Measurements from ENCODE around the gene PRR12.

PRR12 gene

DNA sequence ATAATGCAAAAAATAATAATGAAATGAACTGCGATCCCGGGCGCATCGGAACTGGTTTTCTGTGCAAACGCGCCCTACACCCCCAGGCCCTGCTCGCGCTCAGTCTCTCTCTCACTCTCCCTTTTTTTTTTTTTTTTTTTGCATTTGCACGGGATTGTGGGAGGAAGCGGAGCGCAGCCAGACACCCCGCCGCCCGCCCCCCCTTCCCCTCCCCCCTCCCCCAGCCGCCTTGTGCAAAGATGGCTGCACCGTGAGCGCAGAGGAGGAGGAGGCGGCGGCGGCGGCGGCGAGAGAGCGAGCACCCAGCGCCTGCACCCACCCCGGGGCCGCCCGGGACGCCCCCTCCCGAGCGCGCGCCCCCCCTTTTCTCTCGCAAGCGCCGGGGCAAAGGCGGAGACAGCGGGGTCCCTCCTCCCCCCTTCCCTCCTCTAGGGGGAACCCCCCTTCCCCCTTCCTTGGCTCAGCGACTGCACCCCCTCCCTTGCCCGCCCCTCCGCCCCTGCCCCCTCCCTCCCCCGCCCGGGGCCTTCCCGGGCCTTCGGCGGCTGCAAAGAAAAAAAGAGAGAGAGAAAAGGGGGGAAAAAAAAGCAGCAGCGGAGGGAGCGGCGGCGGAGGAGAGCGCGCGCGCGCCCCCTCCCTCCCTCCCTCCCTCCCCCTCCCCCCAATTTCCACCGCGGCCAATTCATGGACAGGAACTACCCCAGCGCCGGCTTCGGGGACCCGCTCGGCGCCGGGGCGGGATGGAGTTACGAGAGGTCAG, at the start of gene PRR12:
Gene PRR12, plus strand, starts transcription at position 212 of the 760 bp plus-strand sequence. Its CDS starts 473 bp downstream, at position 685.
- peak; percentile 58 for DNase-seq (ENCODE audit: low spot score)

DNA sequence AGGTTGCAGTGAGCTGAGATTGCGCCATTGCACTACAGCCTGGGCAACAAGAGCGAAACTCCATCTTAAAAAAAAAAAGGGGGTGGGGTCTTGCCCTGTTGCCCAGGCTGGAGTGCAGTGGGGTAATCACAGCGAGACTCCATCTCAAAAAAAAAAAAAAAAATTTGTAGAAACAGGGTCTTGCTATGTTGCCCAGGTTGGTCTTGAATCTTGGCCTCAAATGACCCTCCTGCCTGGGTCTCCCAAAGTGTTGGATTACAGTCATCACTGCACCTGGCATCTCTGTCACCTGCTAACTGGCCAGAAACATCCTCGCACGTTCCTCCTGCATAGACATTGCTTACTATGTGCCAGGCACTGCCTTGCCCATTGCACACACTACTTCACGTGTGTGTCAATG, 49.1 kb upstream of the PRR12 start:
- no peak for DNase-seq (ENCODE audit: low spot score)

- DNase-seq (ENCODE audit: low spot score): no peak
Observed at GRCh38 chr19:49542446-49542845, 48.5 kb upstream of the PRR12 start.

DNA sequence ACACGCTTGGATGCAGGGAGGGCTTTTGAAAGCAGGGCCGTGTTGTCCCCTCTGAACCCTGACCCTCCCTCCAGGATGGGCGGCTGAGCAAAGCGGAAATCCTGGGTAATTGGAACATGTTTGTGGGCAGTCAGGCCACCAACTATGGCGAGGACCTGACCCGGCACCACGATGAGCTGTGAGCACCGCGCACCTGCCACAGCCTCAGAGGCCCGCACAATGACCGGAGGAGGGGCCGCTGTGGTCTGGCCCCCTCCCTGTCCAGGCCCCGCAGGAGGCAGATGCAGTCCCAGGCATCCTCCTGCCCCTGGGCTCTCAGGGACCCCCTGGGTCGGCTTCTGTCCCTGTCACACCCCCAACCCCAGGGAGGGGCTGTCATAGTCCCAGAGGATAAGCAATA, 48.0 kb upstream of the PRR12 start:
- no peak for DNase-seq (ENCODE audit: low spot score)

DNA sequence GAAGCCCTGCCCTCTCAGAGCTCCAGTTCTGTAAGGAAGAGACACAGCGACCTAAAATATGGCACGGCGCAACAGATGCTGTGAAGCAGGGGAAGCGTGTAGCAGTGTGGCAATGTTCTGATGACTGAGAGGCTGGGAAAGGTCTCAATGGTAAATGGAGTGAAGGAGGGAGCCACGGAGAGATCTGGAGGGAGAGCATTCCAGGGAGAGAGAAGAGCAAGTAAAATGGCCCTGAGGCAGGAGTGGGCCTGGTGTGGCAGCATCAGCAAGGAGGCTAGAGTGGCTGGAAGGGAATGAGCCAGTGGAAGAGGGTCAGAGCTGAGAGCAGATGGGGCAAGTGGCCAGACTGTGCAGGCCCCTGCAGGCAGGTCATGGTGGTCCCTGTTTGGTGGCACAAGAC, 46.8 kb upstream of the PRR12 start:
- no peak for DNase-seq (ENCODE audit: low spot score)

- DNase-seq (ENCODE audit: low spot score): peak; percentile 87
Observed at GRCh38 chr19:49546825-49547565, 44.0 kb upstream of the PRR12 start.

DNA sequence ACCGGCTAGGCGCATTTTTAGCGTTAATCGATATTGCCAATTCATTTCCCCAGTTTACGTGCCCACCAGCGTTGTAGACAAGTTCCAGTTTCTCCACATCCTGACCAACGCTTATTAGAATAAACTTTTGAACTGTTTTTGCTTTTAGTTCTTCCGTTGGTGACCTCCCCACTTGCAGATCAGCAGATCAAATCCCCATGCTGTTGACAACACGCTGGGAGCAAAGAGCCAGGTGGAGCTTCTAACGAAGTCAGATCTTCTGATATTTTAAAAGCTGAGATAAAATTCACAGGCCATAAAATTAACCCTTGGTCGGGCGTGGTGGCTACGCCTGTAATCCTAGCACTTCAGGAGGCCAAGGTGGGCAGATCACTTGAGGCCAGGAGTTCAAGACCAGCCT, 41.9 kb upstream of the PRR12 start:
- DNase-seq (ENCODE audit: low spot score): no peak

DNA sequence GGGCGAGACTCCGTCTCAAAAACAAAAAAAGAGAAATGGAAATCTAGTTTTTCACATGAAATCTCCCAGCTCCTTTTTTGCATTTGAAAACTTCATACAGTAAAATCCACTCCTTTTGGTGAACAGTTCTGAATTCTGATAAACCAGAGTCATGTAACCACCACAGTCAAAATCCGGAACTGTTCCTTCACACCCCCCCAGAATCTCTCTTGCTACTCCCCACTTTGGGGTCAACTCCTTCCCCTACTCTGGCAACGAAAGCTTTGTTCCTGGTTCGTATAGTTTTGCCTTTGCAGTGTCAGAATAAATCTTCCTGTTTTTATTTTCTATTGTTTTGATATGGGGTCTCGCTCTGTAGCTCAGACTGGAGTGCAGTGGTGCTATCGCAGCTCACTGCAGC, 39.5 kb upstream of the PRR12 start:
- DNase-seq (ENCODE audit: low spot score): no peak

DNA sequence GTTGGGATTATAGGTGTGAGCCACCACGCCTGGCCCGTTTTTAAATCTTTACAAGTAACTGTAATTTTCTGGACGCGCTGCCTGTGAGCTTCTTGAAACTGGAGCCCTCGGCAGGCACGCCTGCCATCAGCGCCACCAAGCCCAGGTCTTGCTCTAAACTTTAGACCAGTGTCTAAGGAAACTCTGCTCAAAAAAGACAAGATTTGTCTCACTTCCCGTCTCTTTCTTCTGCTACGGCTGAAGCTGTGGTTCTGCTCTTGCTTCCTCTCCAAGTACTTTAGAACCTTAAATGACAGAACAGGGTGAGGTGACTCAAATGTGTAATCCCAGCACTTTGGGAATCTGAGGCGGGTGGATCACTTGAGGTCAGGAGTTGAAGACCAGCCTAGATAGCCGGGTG, 38.2 kb upstream of the PRR12 start:
- DNase-seq (ENCODE audit: low spot score): no peak

DNA sequence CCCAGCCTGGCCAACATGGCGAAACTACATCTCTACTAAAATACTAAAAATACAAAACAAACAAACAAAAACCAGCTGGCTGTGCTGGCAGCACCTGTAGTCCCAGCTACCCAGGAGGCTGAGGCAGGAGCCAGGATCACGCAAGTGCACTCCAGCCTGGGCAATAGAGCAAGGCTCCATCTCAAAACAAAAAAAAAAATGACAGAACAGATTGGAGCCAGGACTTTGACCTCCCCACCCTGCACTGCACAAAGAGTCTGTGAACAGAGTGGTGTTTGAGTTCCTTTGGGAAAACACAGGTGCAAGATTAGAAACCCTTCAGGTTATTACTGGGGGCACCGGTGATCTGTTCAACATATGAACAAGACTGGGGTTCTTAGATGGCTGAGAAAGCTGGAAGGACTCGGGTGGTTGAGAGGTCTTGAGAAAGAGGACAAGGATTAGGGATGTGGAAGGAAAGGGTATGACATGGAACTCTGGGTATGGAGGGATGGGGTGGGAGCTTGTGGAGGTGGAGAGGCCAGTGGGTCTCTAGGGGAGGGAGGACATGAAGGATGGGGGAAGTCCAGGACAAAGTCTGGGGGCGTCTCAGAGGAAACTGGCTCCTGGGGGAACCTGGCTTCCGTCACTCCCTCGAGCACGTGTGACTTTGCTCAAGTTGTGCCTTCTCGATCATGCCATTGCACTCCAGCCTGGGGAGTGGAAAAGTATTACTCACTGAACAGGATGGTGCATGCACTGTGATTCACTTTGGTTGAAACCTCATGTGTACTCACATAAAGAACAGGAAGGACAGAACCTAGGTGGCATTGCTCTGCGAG, 37.3 kb upstream of the PRR12 start:
- DNase-seq (ENCODE audit: low spot score): no peak

GRCh38 chr19:49554701-49555181, 36.2 kb upstream of the PRR12 start:
- DNase-seq (ENCODE audit: low spot score): no peak

DNA sequence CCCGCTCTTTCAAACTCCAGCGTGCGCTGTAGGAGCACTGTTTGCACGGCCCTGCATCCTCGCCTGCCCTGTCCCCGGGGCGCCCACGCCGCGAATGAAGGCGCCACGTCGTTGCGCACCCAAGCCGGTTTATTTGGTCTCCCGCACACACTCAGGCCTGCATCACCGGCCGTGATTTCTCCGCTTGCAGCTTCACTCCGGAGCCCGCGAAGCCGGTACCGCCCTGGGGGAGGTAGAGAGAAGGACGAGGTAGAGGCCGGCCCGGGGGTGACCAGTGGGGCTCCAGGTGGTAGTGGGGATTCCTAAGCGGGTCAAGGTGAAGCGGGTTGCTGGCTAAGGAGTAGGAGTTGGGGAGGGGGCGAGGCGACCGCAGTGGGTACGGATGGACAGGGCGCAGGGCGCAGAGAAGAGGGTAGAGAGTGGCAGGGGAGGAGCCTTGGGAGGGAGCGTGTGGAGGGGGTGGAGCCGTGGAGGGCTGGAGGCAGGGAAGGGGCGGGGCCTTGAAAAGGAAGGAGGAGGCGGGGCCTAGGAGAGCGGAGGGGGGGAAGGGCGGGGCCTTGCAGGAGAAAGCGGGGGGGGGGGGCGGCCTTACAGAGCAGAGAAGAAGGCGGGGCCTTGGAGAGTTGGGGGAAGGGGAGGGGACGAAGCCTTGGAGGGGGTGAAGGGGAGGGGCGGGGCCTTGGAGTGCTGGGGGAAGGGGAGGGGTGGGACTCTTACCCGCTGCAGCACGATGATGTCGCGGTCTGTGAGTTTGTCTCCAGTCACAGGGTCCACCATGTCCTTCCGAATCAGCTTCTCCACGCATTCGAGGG, 35.2 kb upstream of the PRR12 start:
- no peak for DNase-seq (ENCODE audit: low spot score)

- no peak for DNase-seq (ENCODE audit: low spot score)
Observed at GRCh38 chr19:49556412-49557398, 34.3 kb upstream of the PRR12 start.

DNA sequence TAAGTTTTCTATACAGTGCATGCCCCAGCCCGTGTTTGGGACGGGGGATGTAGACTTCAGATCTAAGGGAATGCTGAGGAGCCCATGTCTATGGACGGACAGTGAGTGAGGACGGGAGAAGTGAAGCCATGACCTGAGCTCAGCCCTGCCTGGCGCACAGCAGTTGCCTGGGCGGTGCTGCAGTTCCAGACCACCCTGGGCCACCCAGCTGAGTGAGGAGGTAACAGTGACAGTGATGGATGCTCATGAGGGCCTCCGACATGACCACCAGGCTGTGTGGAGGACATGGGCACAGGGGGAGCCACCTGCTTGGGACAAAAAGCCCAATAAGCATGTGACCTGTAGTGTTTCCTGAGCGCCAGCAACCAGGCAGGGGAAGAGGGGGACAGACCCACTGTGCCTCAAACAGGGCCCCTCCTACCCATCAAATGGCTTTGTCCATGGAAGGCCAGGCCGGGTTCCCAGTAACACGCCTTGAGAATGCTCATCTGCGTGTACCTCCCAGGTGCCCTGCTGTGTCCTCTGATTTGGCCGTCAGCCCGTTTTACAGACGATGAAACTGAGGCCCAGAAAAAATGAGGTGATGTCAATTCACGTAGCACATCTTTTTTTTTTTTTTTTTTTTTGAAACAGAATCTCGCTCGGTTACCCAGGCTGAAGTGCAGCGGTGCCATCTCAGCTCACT, 33.2 kb upstream of the PRR12 start:
- DNase-seq (ENCODE audit: low spot score): no peak

GRCh38 chr19:49558591-49558990, 32.4 kb upstream of the PRR12 start:
- DNase-seq (ENCODE audit: low spot score): no peak

DNA sequence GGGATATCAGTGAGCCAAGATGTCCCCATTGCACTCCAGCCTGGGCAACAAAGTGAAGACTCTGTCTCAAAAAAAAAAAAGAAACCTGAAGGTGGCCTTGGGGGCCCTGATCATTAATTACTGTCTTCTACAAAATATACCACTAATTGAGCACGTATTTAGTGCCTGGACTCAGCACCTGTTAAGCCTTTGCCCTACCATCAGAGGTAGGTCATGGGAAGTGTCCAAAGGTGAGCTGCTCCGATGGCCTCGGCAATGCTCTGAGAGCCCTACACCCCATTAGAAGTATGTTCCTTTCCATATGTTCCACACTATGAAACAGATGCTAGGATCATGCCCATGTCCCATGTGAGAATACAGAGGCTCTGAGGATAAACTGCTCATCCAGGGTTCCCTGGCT, 31.5 kb upstream of the PRR12 start:
- no peak for DNase-seq (ENCODE audit: low spot score)

GRCh38 chr19:49559928-49560327, 31.1 kb upstream of the PRR12 start:
- no peak for DNase-seq (ENCODE audit: low spot score)

DNA sequence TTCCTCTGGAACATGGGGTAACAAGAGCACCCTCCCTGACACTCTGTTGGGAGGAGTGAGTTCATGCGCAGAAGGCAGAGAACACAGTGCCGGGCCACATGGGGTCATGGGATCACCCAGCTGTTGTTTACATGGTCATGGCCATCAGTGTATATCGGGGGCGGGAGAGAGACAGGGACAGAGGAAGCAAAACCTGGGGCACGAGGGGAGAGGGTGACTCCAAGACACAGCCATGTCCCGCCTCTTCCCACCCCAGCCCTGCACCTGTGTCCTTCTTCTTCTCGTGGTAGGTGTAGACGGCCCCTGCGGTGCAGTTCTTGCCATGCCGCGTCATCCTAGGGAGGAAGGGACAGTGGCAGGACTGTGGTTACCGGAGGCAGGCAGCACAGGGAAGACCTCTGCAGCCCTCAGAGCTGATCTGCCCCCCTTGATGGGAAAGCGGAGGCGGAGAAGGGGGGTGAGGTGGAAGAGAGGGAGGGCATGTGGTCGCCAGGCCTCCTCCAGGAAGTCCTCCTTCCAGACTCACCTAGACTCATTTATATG, 30.6 kb upstream of the PRR12 start:
- no peak for DNase-seq (ENCODE audit: low spot score)

DNA sequence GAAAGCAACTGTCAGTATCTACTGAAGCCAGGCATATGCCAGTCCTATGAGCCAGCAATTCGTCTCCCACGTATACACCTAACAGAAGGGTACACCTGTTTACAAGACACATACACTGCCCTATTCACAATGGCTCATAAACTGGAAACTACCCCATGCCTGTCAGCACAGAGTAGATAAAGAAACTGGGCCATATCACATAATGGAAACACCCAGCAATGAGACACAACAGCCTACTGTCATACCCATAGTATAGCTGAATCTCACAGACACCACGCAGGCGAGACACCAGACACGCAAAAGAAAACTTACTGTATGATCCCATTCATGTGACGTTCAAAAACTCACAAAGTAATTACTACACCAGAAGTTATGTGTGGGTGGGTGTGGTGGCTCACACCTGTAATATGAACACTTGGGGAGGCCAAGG, 26.4 kb upstream of the PRR12 start:
- no peak for DNase-seq (ENCODE audit: low spot score)

DNA sequence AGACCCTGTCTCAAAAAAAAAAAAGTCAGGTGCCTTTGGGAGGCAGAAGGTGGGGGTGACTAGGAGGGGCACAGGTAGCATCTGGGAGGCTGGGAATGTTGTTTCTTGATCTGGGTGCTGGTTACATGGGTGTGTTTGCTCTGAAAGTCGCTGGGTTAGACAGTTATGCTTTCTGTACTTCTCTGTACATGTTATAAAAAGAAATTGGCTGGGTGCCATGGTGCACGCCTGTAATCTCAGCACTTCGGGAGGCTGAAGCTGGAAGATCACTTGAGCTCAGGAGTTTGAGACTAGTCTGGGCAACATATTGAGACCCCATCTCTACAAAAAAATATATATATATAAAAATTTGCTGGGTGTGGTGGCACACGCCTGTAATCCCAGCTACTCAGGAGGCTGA, 25.7 kb upstream of the PRR12 start:
- DNase-seq (ENCODE audit: low spot score): no peak
